GM12874 (cell line): ENCODE data around the gene TRIM8.

Experiments used
- TF ChIP-seq, protein P1 (sequence below): IDR thresholded peaks from 2 replicates; pipeline ENCODE4 v1.5.1; 2011; ENCODE audit warnings: low read depth, mild to moderate bottlenecking, control low read depth, low read length, moderate library complexity; ENCODE audit not compliant: insufficient read depth

The TRIM8 gene

DNA sequence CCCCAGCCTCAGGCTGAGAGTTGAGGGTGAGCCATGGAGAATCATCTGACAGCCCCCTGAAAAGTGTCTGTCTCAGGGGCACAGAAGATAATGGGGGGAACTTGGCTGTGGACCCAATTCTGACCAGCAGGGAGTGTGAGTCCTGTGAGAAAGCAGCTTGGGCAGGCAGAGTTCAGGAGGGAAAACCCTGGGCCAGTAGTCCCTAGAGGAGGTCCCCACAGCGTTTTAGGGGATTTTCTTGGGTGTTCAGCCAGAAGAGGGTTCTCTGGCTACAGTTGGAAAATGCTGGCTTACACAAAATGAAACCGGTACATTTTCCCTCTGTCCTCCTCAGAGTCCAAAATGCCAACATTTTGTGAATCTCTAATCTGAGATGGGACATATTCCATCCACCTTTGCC lies 35.8 kb upstream of the TRIM8 start:
- TF ChIP-seq, protein P1, sequence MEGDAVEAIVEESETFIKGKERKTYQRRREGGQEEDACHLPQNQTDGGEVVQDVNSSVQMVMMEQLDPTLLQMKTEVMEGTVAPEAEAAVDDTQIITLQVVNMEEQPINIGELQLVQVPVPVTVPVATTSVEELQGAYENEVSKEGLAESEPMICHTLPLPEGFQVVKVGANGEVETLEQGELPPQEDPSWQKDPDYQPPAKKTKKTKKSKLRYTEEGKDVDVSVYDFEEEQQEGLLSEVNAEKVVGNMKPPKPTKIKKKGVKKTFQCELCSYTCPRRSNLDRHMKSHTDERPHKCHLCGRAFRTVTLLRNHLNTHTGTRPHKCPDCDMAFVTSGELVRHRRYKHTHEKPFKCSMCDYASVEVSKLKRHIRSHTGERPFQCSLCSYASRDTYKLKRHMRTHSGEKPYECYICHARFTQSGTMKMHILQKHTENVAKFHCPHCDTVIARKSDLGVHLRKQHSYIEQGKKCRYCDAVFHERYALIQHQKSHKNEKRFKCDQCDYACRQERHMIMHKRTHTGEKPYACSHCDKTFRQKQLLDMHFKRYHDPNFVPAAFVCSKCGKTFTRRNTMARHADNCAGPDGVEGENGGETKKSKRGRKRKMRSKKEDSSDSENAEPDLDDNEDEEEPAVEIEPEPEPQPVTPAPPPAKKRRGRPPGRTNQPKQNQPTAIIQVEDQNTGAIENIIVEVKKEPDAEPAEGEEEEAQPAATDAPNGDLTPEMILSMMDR = no peak

DNA sequence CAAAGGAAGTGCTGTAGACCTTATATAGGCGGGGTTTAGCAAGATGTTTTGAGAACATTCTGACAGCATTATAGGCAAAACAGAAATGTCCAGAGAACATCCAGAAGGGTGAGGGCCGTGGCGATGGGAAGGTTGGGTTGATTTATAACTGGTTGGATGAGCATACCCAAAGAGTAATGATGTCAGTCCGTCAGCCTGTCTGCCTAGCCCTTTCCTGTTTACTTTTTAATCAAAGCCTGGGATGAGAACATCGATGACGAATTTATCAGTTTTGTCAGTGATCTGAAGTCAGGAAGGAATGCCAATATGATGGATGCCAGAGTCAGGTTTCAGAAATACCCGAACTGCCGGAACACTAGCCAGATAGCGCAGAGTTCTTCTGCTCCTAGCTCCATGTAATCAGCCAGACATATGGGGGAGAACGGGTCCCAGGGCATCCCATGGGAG lies 33.8 kb upstream of the TRIM8 start:
- TF ChIP-seq, protein P1 = no peak

DNA sequence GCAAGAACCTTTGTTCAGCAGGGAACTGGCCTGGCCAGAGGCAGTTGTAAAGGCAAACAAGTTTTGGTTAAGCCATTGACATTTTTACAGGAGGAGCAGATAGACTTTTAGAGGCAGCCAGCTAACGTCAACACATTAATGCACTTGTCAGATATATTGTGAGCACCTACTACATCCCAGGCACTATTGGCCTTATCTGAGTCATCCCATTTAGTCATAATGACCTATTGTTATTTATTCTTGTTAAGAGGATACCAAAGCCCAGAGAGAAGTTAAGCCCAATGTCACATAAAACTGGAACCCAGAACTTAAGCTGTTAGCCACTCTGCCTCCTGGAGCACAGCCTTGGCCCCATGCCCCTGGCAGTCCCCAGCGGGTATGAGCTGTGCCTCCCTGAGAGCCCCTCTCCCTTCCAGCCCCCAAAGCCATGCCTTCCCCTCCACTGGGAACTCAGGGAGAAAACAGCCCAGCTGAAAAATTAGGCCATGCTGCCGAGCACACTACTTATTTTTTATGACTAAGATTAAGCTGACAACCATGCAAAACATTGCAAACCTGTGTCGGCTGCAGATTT lies 32.7 kb upstream of the TRIM8 start:
- TF ChIP-seq, protein P1 = no peak

DNA sequence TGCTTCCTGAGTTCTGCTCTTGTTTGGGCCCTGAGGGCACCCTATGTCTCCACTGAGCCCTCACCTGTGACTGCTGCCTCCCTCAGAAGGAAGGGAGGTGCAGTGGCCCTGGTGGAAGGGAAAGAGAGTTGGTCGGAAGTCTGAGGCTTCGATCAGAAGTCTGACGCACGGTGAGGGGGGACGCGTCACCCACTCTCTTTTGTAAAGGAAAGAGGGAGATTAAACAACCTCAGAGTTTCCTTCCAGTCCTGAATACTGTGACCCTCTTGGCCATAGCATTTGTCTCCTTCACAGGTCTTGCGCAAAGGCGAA lies 31.4 kb upstream of the TRIM8 start:
- TF ChIP-seq, protein P1 = no peak

DNA sequence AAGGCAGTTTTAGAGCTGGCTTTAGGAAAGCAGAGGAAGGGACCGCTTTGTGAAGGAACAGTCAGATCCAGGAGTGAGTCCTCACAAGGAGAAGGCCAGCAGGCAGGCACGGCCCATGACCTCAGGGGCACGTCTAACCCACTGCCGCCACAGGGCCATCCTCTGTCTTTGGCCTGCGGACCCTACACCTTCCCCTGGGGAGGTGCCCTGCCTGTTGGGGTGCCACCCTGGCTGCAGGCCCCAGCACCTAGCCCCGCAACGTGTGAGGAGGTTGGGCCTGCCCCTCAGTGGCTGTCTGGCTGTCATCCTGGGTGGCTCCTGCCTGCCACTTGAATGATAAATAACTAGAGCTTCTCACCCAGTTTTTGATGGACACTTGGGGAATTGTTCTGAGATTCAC lies 31.0 kb upstream of the TRIM8 start:
- TF ChIP-seq, protein P1 = no peak

DNA sequence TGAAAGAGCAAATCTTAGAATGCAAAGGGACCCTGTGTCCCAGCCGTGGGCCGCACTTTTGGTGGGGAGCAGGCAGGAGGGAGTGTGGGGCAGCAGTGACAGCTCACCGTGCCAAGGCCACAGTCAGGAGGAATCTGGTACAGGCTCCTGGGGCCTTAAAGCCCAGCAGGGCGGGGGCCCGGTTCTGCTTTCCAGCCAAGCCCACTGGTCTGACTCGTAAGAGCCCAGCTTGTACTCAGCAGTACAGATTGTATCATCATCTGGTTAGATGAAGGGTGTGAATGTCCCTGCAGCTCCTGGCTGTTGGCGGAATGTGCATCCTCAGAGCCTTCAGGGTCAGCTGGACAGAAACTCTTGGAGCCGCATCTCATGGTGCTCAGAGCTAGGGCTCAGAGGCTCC lies 30.5 kb upstream of the TRIM8 start:
- TF ChIP-seq, protein P1 = no peak

DNA sequence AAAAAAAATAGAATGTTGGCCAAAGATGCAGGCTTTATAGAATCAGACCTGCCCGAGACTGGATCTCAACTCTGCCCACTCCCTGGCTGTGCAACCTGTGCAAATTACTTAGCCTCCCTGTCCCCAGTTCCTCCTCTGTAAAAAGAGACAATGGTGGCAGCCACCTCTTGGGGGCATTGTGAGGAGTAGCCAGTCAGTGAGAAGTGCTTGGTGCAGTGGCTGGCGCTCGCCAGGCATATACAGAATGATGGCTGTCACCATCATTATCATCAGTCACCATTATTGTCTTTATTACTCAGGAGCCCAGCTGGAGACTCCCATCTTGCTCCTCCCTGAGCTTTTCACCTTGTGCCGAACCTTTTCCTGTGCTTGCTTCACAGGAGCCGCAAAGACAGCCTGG lies 29.4 kb upstream of the TRIM8 start:
- TF ChIP-seq, protein P1 = no peak

DNA sequence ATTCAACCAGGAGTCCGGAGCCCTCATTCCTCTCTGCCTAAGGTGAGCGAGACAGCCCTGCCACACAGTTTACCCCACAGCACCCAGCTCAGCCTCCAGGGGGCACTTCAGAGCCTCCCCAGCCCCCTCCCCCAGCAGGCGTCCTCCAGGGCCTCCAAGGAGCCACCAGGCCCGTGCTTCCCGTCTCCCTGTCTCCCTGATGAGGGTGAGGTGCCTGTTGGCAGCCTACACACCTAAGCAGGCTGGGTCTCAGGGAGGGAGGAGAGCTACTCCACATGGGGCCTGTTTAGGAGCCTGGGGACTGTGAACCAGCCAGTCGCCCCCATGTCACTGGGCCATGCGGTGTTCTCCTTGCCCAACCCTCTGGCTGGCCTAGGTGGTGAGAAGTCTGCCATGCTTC lies 28.9 kb upstream of the TRIM8 start:
- TF ChIP-seq, protein P1 = peak; percentile 63
